ENCODE measurements around the gene CD96. TPM values are rescaled to one million over a fixed set of nuclear protein-coding genes. Genes with fewer than 3 reads are reported as not detected.

Gene CD96
- total RNA-seq, 2 donors from 2014 or later: not detected

DNA sequence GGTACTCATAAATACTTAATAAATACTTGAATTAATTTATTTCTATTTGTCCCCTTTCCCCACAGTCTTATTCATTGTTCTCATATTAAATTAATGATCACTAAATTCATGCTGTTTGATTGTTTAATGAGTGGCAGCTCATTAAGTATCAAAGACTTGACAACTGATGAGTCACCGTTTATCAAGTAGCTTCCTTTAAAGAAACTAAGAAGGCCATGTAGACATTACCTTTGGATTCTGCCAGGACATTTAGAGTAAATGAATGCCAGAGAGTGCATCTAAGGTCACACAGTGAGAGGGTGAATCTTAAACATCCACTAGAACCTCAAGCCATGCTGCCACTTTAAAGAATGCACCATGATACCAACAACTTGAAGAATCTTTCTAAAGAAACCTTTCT is 29.3 kb downstream of the CD96 start:
- H3K36me3 Mint-ChIP-seq (ENCODE audit: low read depth): no peaks in the 10 kb centered on the region

GRCh38 chr3:111571907-111572460 is 30.0 kb downstream of the CD96 start:
- no peak overlapping the region for H3K4me3 Mint-ChIP-seq
- no peaks in the 10 kb centered on the region for H3K36me3 ChIP-seq (ENCODE audit: control insufficient read depth, insufficient read depth, low read length)
- no peak overlapping the region for H3K9ac ChIP-seq (ENCODE audit: extremely low read depth, low read length, poor library complexity, severe bottlenecking)
- no peaks in the 10 kb centered on the region for H3K4me1 ChIP-seq (ENCODE audit: control insufficient read depth, insufficient read depth, low read length)
- TF ChIP-seq, protein P1, sequence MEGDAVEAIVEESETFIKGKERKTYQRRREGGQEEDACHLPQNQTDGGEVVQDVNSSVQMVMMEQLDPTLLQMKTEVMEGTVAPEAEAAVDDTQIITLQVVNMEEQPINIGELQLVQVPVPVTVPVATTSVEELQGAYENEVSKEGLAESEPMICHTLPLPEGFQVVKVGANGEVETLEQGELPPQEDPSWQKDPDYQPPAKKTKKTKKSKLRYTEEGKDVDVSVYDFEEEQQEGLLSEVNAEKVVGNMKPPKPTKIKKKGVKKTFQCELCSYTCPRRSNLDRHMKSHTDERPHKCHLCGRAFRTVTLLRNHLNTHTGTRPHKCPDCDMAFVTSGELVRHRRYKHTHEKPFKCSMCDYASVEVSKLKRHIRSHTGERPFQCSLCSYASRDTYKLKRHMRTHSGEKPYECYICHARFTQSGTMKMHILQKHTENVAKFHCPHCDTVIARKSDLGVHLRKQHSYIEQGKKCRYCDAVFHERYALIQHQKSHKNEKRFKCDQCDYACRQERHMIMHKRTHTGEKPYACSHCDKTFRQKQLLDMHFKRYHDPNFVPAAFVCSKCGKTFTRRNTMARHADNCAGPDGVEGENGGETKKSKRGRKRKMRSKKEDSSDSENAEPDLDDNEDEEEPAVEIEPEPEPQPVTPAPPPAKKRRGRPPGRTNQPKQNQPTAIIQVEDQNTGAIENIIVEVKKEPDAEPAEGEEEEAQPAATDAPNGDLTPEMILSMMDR (conservative IDR thresholded peaks at IDR 0.05): no peak
- H3K27me3 ChIP-seq (ENCODE audit: control insufficient read depth, insufficient read depth, low read length, poor library complexity, severe bottlenecking): no peaks in the 10 kb centered on the region
- WGBS, 2 experiments (ENCODE audit: insufficient coverage in 1 of 2, insufficient read length in 1 of 2): 95 to 100% methylated on average over 1 to 6 of the region's 6 CpGs
- no peak overlapping the region for H3K4me3 ChIP-seq (ENCODE audit: low read length)
- no peaks in the 10 kb centered on the region for H3K27me3 Mint-ChIP-seq (ENCODE audit: insufficient read depth)
- no peak for DNase-seq
- H3K36me3 Mint-ChIP-seq (ENCODE audit: low read depth): no peaks in the 10 kb centered on the region
- H3K9me3 Mint-ChIP-seq: no peaks in the 10 kb centered on the region
- H3K27ac Mint-ChIP-seq: no peak overlapping the region
- H3K27ac ChIP-seq (ENCODE audit: low read depth, low read length): no peak overlapping the region
- H3K9me3 ChIP-seq (ENCODE audit: control insufficient read depth, low read length): no peaks in the 10 kb centered on the region
- H3K4me1 Mint-ChIP-seq: peaks cover 3% of the 10 kb centered on the region

More for the DNA sequence above, 29.3 kb downstream of the CD96 start:
- no peak overlapping the region for H3K9ac ChIP-seq (ENCODE audit: extremely low read depth, low read length, poor library complexity, severe bottlenecking)
- TF ChIP-seq, protein P1 (conservative IDR thresholded peaks at IDR 0.05): no peak
- no peak for DNase-seq
- Mint-ChIP-seq H3K4me1 (peaks cover 3% of the 10 kb centered on the region), H3K27me3 (ENCODE audit: insufficient read depth) (no peaks in the 10 kb centered on the region), H3K9me3 (no peaks in the 10 kb centered on the region), H3K4me3 (no peak overlapping the region), H3K27ac (no peak overlapping the region)
- H3K27me3 ChIP-seq (ENCODE audit: control insufficient read depth, insufficient read depth, low read length, poor library complexity, severe bottlenecking): no peaks in the 10 kb centered on the region
- H3K9me3 ChIP-seq (ENCODE audit: control insufficient read depth, low read length): no peaks in the 10 kb centered on the region
- 88 to 100% methylated on average over 1 of the region's 1 CpG for WGBS, 2 experiments (ENCODE audit: insufficient coverage in 1 of 2, insufficient read length in 1 of 2)
- no peak overlapping the region for H3K27ac ChIP-seq (ENCODE audit: low read depth, low read length)
- H3K4me3 ChIP-seq (ENCODE audit: low read length): no peak overlapping the region
- H3K36me3 ChIP-seq (ENCODE audit: control insufficient read depth, insufficient read depth, low read length): no peaks in the 10 kb centered on the region
- no peaks in the 10 kb centered on the region for H3K4me1 ChIP-seq (ENCODE audit: control insufficient read depth, insufficient read depth, low read length)

- no peak for DNase-seq
- H3K4me3 Mint-ChIP-seq: no peak overlapping the region
- no peaks in the 10 kb centered on the region for H3K9me3 Mint-ChIP-seq
- Histone ChIP-seq H3K27ac (ENCODE audit: low read depth, low read length) (no peak overlapping the region), H3K27me3 (ENCODE audit: control insufficient read depth, insufficient read depth, low read length, poor library complexity, severe bottlenecking) (no peaks in the 10 kb centered on the region), H3K4me1 (ENCODE audit: control insufficient read depth, insufficient read depth, low read length) (no peaks in the 10 kb centered on the region), H3K36me3 (ENCODE audit: control insufficient read depth, insufficient read depth, low read length) (no peaks in the 10 kb centered on the region), H3K9me3 (ENCODE audit: control insufficient read depth, low read length) (no peaks in the 10 kb centered on the region), H3K9ac (ENCODE audit: extremely low read depth, low read length, poor library complexity, severe bottlenecking) (no peak overlapping the region), H3K4me3 (ENCODE audit: low read length) (no peak overlapping the region)
- TF ChIP-seq, protein P1 (conservative IDR thresholded peaks at IDR 0.05): no peak
- H3K27me3 Mint-ChIP-seq (ENCODE audit: insufficient read depth): no peaks in the 10 kb centered on the region
- no peak overlapping the region for H3K27ac Mint-ChIP-seq
- H3K4me1 Mint-ChIP-seq: no peaks in the 10 kb centered on the region
- 57 to 80% methylated on average over 1 of the region's 1 CpG for WGBS, 2 experiments (ENCODE audit: insufficient coverage in 1 of 2, insufficient read length in 1 of 2)
- no peaks in the 10 kb centered on the region for H3K36me3 Mint-ChIP-seq (ENCODE audit: low read depth)
These were observed 35.1 kb downstream of the CD96 start for GRCh38 chr3:111577113-111577512.

Data from endodermal cell (in vitro differentiated cells).